ENCODE results near the gene PSME2. TPM values are rescaled to one million over a fixed set of nuclear protein-coding genes. Genes with fewer than 3 reads are reported as not detected.

The PSME2 gene
- total RNA-seq, 1 experiment from 2014 or later = 126 TPM

DNA sequence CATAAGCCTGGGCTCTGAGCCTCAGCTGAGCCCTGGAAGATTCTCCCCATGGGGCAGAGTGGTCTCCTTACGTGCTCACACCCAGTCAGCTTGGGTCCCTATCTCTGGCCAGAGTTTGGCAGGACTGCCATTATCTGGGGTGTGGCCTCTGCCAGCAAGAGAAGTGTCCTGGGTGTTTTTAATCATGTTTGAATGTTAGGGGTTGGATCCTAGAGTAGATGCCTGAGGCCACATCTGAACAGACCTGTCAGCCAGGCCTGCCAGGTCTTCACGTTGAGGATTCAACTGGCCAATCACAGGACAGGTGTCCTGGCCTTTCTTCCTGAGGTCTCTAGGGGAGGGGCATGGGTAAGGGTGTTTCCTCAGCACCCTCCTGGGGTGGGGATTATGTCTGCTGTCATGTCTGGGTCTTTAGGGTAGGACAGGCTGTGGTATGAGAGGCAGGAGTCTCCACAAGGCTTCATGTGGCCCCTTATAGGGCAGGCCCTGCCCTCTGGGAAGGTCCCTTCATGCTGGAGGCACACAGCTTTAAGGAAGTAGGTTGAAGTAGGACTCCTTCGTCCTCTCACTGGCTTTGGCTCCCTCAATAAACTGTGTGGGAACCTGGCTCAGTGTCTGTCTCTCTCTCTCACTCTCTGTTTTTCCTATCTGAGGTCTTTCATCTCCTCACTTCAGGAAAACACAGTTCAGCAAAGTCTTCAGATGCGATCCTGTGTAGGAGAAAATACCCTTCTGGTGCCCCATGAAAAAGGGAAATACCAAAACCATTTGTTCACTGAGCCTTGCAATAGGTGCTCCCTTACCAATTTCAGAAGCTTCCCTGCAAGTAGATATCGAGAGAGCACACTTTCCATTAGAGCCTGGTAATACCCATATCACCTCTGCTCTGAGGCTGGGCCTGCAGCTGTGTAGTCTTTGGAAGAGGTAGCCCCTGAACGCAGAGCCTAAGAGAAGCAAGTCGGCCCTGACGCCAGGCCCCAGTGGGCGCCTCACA lies 22.7 kb downstream of the PSME2 start:
- Histone ChIP-seq H3K27me3 (ENCODE audit: insufficient read depth, low read length) (no peaks in the 10 kb centered on the region), H3T11ph (ENCODE audit: low read length) (no peak overlapping the region), H4K91ac (ENCODE audit: insufficient read length, low read depth, low read length) (no peak overlapping the region), H3K79me1 (ENCODE audit: insufficient read depth, low read depth, low read length, poor library complexity, severe bottlenecking) (no peaks in the 10 kb centered on the region), H3K9me3 (ENCODE audit: control insufficient read depth, low read depth, low read length) (no peaks in the 10 kb centered on the region), H3K27ac (ENCODE audit: insufficient read length, low read depth, low read length) (no peak overlapping the region), H3K14ac (ENCODE audit: insufficient read depth, low read length) (no peak overlapping the region), H4K20me1 (ENCODE audit: control insufficient read depth, insufficient read depth, insufficient read length) (no peaks in the 10 kb centered on the region), H2AFZ (ENCODE audit: low read length) (no peak overlapping the region), H3K23ac (ENCODE audit: insufficient read length, low read depth, low read length) (no peak overlapping the region), H3K4me2 (ENCODE audit: insufficient read depth, insufficient read length, low read length) (no peak overlapping the region), H3K9ac (ENCODE audit: extremely low read depth, insufficient read length, low read length) (no peak overlapping the region), H3K23me2 (ENCODE audit: insufficient read length, low read depth, low read length, poor library complexity, severe bottlenecking) (no peaks in the 10 kb centered on the region), H4K5ac (ENCODE audit: insufficient read length, low read depth, low read length) (no peak overlapping the region), H3K4me1 (ENCODE audit: insufficient read depth, low read length) (no peaks in the 10 kb centered on the region), H3K18ac (ENCODE audit: insufficient read length, low read depth, low read length) (no peak overlapping the region), H4K8ac (replicated peaks; ENCODE audit: insufficient read length, low read depth, low read length) (no peak overlapping the region), H3K4ac (ENCODE audit: low read depth, low read length) (no peak overlapping the region), H2BK5ac (ENCODE audit: insufficient read length, low read length) (no peak overlapping the region), H2BK15ac (ENCODE audit: low read depth, low read length) (no peak overlapping the region), H3K56ac (ENCODE audit: insufficient read length, low read depth, low read length) (no peak overlapping the region), H2AK5ac (ENCODE audit: insufficient read length, low read length) (no peak overlapping the region), H2BK120ac (ENCODE audit: low read depth, low read length, poor library complexity, severe bottlenecking) (no peak overlapping the region), H3K79me2 (ENCODE audit: insufficient read depth, low read length) (no peaks in the 10 kb centered on the region), H2BK12ac (ENCODE audit: insufficient read length, low read depth, low read length) (no peak overlapping the region), H2BK20ac (ENCODE audit: low read depth, low read length, poor library complexity, severe bottlenecking) (no peak overlapping the region)
- H3K9me3 Mint-ChIP-seq = no peaks in the 10 kb centered on the region
- TF ChIP-seq, protein P1, sequence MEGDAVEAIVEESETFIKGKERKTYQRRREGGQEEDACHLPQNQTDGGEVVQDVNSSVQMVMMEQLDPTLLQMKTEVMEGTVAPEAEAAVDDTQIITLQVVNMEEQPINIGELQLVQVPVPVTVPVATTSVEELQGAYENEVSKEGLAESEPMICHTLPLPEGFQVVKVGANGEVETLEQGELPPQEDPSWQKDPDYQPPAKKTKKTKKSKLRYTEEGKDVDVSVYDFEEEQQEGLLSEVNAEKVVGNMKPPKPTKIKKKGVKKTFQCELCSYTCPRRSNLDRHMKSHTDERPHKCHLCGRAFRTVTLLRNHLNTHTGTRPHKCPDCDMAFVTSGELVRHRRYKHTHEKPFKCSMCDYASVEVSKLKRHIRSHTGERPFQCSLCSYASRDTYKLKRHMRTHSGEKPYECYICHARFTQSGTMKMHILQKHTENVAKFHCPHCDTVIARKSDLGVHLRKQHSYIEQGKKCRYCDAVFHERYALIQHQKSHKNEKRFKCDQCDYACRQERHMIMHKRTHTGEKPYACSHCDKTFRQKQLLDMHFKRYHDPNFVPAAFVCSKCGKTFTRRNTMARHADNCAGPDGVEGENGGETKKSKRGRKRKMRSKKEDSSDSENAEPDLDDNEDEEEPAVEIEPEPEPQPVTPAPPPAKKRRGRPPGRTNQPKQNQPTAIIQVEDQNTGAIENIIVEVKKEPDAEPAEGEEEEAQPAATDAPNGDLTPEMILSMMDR (conservative IDR thresholded peaks at IDR 0.05) = no peak
- DNase-seq = no peak
- no CpG with 5 or more reads among the region's 9 CpGs for WGBS (ENCODE audit: extremely low coverage, insufficient read length, low lambda C conversion rate)
- peaks cover 16 to 51% (median 43%) of the 10 kb centered on the region in 3 experiments; a peak in 6 of 7 replicates for H3K36me3 Mint-ChIP-seq (ENCODE audit: insufficient read depth in 1 of 3, low read depth in 3 of 3)
- no peak overlapping the region for H3K4me3 Mint-ChIP-seq
- H3K27ac Mint-ChIP-seq = no peak overlapping the region
- H3K27me3 Mint-ChIP-seq (ENCODE audit: low read depth) = no peaks in the 10 kb centered on the region
- no peaks in the 10 kb centered on the region for H3K4me1 Mint-ChIP-seq
